Spleen (tissue), 7 donors: ENCODE measurements around the gene UBAP1.

Source experiments
- POLR2A ChIP-seq, 3 donors: fragments of 450-650 bp; IDR thresholded peaks; one replicate each; pipeline ENCODE4 v1.5.1; 2017; ENCODE audit warnings: antibody characterized with exemption in 3 of 3, mild to moderate bottlenecking in 1 of 3
- POLR2AphosphoS5 ChIP-seq, 3 donors: sonication (generic); formaldehyde crosslinking; IDR thresholded peaks; one replicate each; pipeline ENCODE4 v1.5.1; 2017; ENCODE audit warnings: antibody characterized with exemption in 3 of 3
- TF ChIP-seq, protein P1 (sequence below), 11 experiments: fragments of 200-600 bp in 7 of 11; fragments of 450-650 bp in 4 of 11; sonication (generic) in 4 of 11; IDR thresholded peaks in 8 of 11; conservative IDR thresholded peaks in 3 of 11; 1 replicate in 7 of 11; 2 replicates in 4 of 11; pipeline versions ENCODE4 v1.4.0 to v1.8.0; 2016 to 2021; ENCODE audit warnings: antibody characterized with exemption in 11 of 11, inconsistent platforms in 4 of 11, mild to moderate bottlenecking in 1 of 11
- donor health status: DM: no; HTN: no; CAD: no; lungs with moderate emphysema.
- donor health status: DM: no; HTN: no; CAD: no.
- donor health status: DM: no; HTN: no; CAD: no.

GRCh38 chr9:34289159-34289558, 110.3 kb downstream of the UBAP1 start:
- TF ChIP-seq, protein P1, sequence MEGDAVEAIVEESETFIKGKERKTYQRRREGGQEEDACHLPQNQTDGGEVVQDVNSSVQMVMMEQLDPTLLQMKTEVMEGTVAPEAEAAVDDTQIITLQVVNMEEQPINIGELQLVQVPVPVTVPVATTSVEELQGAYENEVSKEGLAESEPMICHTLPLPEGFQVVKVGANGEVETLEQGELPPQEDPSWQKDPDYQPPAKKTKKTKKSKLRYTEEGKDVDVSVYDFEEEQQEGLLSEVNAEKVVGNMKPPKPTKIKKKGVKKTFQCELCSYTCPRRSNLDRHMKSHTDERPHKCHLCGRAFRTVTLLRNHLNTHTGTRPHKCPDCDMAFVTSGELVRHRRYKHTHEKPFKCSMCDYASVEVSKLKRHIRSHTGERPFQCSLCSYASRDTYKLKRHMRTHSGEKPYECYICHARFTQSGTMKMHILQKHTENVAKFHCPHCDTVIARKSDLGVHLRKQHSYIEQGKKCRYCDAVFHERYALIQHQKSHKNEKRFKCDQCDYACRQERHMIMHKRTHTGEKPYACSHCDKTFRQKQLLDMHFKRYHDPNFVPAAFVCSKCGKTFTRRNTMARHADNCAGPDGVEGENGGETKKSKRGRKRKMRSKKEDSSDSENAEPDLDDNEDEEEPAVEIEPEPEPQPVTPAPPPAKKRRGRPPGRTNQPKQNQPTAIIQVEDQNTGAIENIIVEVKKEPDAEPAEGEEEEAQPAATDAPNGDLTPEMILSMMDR (IDR thresholded peaks at IDR 0.05 in 8 of 11, conservative IDR thresholded peaks at IDR 0.05 in 3 of 11) = no peak
- TF ChIP-seq POLR2AphosphoS5 (IDR thresholded peaks at IDR 0.05) = no peak
- no peak for TF ChIP-seq POLR2A (IDR thresholded peaks at IDR 0.05)
